Motor neuron (in vitro differentiated cells): Measurements from ENCODE around the gene TAF11L4. TPM values are rescaled to one million over a fixed set of nuclear protein-coding genes. Genes with fewer than 3 reads are reported as not detected.
"Not testable (repeated sequence)": the region's sequence is repeated elsewhere in the genome, so short reads cannot be mapped to it uniquely, and the experiment has no call there.

Source experiments
- ATAC-seq, 8 experiments: fragments of 200-7000 bp; cut with Tn5 transposase; replicated peaks in 6 of 8; 2 replicates each; pipeline ENCODE4 v1.8.0; 2021; ENCODE audit warnings: mild to moderate bottlenecking in 8 of 8, moderate library complexity in 8 of 8
- H3K27ac ChIP-seq, 2 donors: fragments of 250-450 bp; sonication (Bioruptor Pico); 2 replicates each; pipeline ENCODE4 v1.9.0; 2021; ENCODE audit warnings: antibody characterized with exemption in 2 of 2, mild to moderate bottlenecking in 2 of 2, moderate library complexity in 1 of 2
- H3K4me1 ChIP-seq, 2 donors: fragments of 250-450 bp; sonication (Bioruptor Pico); replicated peaks in 1 of 2; 2 replicates each; pipeline ENCODE4 v1.6.1; 2021; ENCODE audit warnings: antibody characterized with exemption in 2 of 2, mild to moderate bottlenecking in 2 of 2, moderate library complexity in 1 of 2
- H3K4me3 ChIP-seq, 5 donors: fragments of 250-450 bp; sonication (Bioruptor Pico); 2 replicates each; pipeline ENCODE4 v1.9.0; 2021; ENCODE audit warnings: antibody characterized with exemption in 5 of 5, mild to moderate bottlenecking in 5 of 5, moderate library complexity in 4 of 5
- WGBS, 10 experiments: fragments of 450-650 bp; shearing (Covaris generic); methylation state at CpG; one replicate each; pipeline ENCODE4 v1.0.0; 2022; 5-methylcytosine and 5-hydroxymethylcytosine counted together
- in situ Hi-C, 9 experiments: fragments of 400-800 bp; cut with MboI; loops; one replicate each; pipeline ENCODE4 v1.15.0; 2021; ENCODE audit warnings: low sequenced_read_pairs in 9 of 9, low pct_unique_long_range_greater_than_20kb in 2 of 9; ENCODE audit not compliant: unreplicated experiment in 9 of 9
- total RNA-seq, 8 experiments: library from RNA; unstranded; fragments of 300-600 nt; gene quantifications; 2 replicates each; pipeline versions ENCODE4 v1.2.3 to v1.2.4, GENCODE V29; 2022

TAF11L4 gene
- not detected for total RNA-seq

DNA sequence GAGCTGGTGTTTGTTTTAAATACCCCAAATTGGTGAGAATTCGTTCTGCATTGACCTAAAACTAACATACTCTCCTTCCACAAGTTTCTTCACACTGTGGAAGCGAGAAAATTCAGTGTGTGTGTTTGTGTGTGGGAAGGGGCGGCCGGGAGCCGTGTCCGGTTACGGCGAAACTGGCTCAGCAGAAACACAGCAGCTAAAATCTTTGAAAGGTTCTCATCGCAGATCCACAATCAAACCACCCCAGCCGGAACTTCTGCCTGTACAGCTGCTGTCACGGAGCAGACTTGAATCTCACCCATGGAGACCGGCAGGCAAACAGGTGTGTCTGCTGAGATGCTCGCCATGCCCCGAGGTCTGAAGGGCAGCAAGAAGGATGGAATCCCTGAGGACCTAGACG is at the start of gene TAF11L4:
Gene TAF11L4, plus strand, starts transcription at position 301 of the 400 bp plus-strand sequence.
- H3K27ac ChIP-seq, H3K4me1 ChIP-seq, in situ Hi-C loops, ATAC-seq, H3K4me3 ChIP-seq: not testable (repeated sequence)
- no CpG with 5 or more reads among the region's 15 CpGs for WGBS, 10 experiments

DNA sequence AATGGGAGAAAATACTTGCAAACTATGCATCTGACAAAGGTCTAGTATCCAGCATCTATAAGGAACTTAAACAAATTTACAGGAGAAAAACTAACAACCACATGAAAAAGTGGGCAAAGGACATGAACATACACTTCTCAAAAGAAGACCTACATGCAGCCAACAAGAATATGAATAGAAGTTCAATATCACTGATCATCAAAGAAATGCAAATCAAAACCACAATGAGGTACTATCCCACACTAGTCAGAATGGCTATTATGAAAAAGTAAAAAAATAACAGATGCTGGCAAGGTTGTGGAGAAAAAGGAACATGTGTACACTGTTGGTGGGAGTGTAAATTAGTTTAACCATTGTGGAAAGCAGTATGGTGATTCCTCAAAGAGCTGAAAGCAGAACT is 46.5 kb upstream of the TAF11L4 start:
- H3K4me1 ChIP-seq, H3K27ac ChIP-seq, ATAC-seq, H3K4me3 ChIP-seq, in situ Hi-C loops: not testable (repeated sequence)

GRCh38 chr5:17477043-17477442 is 44.6 kb upstream of the TAF11L4 start:
- Histone ChIP-seq H3K4me3 (no peak overlapping the region), H3K27ac (no peak overlapping the region)
- 10 to 83% (median 51%) methylated on average over 1 to 3 of the region's 3 CpGs; no CpG with 5 or more reads in 1 of the 10 experiments for WGBS, 10 experiments

GRCh38 chr5:17477573-17478265 is 43.9 kb upstream of the TAF11L4 start:
- in situ Hi-C loops, result no loop called here
- peak in 5 of 8 experiments; percentile 28 to 78 (median 63) for ATAC-seq

More at GRCh38 chr5:17477043-17477442, 44.6 kb upstream of the TAF11L4 start:
- no peak for ATAC-seq
- in situ Hi-C loops, result no loop called here
- peaks cover 5 to 10% of the 10 kb centered on the region in 2 donors for H3K4me1 ChIP-seq

DNA sequence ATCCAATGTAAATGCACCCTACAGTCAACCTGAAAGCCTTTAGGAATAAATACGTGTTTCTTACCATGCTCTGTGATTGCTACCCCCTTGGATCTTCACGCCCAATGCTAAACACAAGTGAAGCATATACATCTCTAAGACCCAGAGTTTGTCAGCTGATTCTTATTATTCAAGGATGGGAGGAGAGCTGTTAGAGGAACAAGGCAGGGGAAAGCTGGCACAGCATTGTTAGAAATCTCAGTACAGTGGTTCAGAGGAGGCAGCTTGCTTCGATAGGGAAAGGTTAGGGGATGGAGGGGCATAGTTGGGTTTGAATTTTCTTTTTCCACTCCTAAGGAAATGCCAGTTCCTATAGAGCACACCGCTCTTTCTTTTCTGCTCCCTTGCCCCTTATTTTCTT is 40.2 kb upstream of the TAF11L4 start:
- H3K4me3 ChIP-seq, result no peak overlapping the region
- peak overlapping the region in 1 of 2 donors; percentile 39 for H3K27ac ChIP-seq
- peak in 6 of 8 experiments; percentile 34 to 83 (median 64) for ATAC-seq
- H3K4me1 ChIP-seq, result peaks cover 5 to 24% of the 10 kb centered on the region in 2 donors
- WGBS, 10 experiments, result 17 to 100% (median 42%) methylated on average over 1 to 4 of the region's 4 CpGs; no CpG with 5 or more reads in 1 of the 10 experiments
- in situ Hi-C loops, result no loop called here

More at GRCh38 chr5:17477573-17478265, 43.9 kb upstream of the TAF11L4 start:
- H3K4me1 ChIP-seq, result peaks cover 5 to 17% of the 10 kb centered on the region in 2 donors
- WGBS, 10 experiments, result 37 to 100% (median 71%) methylated on average over 2 to 7 of the region's 7 CpGs; no CpG with 5 or more reads in 2 of the 10 experiments
- H3K4me3 ChIP-seq, result no peak overlapping the region
- H3K27ac ChIP-seq, result no peak overlapping the region

GRCh38 chr5:17482790-17483189 is 38.8 kb upstream of the TAF11L4 start:
- H3K27ac ChIP-seq, result peak overlapping the region in 1 of 2 donors; percentile 55
- ATAC-seq, result peak in 5 of 8 experiments; percentile 82 to 94 (median 88)
- WGBS, 10 experiments, result 0 to 85% (median 40%) methylated on average over 2 of the region's 2 CpGs; no CpG with 5 or more reads in 5 of the 10 experiments
- in situ Hi-C loops, result no loop called here
- no peak overlapping the region for H3K4me3 ChIP-seq
- peaks cover 5 to 24% of the 10 kb centered on the region in 2 donors for H3K4me1 ChIP-seq

GRCh38 chr5:17486464-17487173 is 35.0 kb upstream of the TAF11L4 start:
- 42 to 100% (median 83%) methylated on average over 1 to 4 of the region's 10 CpGs; no CpG with 5 or more reads in 2 of the 10 experiments for WGBS, 10 experiments
- H3K27ac ChIP-seq, ATAC-seq, H3K4me3 ChIP-seq, in situ Hi-C loops: not testable (repeated sequence)
- H3K4me1 ChIP-seq, result peaks cover 0 to 18% of the 10 kb centered on the region in 2 donors

DNA sequence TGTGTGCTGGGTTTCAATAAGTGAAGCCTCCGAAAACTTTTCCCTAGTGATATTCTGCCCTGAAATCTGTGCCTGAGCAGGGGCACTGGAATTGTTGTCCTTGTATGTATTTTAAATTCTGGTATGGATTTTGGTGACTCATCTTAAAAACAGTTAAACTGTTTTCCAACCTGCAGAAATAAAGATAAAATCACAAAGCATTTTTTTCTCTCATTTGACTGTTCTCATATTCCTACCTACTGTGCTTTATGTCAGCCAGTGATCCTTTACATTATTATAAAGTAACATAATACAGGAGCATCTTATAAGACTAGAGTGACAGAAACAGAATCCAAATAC is 34.5 kb upstream of the TAF11L4 start:
- Histone ChIP-seq H3K27ac (no peak overlapping the region), H3K4me1 (peaks cover 0 to 13% of the 10 kb centered on the region in 2 donors), H3K4me3 (no peak overlapping the region)
- in situ Hi-C loops, result no loop called here
- no peak for ATAC-seq
- 50 to 100% (median 100%) methylated on average over 1 of the region's 1 CpG; no CpG with 5 or more reads in 5 of the 10 experiments for WGBS, 10 experiments

GRCh38 chr5:17491257-17491656 is 30.3 kb upstream of the TAF11L4 start:
- in situ Hi-C loops, ATAC-seq, H3K4me1 ChIP-seq, H3K4me3 ChIP-seq, H3K27ac ChIP-seq: not testable (repeated sequence)
- 60 to 100% (median 86%) methylated on average over 1 to 4 of the region's 23 CpGs; no CpG with 5 or more reads in 7 of the 10 experiments for WGBS, 10 experiments

DNA sequence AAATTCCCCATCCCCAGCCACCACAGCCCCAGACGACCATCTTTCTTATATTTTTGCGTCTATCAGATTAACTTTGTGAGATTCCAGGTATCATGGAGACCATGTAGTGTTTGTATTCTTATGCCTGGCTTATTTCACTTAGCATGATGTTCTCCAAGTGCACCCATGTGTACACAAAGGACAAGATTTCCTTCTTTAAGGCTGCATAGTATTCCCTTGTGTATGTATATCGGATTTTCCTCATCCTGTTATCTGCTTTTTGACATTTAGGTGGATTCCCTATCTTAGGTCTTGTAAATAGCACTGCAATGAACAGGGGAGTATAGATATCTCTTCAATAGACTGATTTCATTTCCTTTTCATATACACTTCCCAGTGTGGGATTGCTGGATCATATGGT is 28.8 kb upstream of the TAF11L4 start:
- WGBS, 10 experiments, result 0 to 96% (median 64%) methylated on average over 2 to 3 of the region's 3 CpGs; no CpG with 5 or more reads in 4 of the 10 experiments

GRCh38 chr5:17497446-17497845 is 24.2 kb upstream of the TAF11L4 start:
- in situ Hi-C loops, result no loop called here
- no peak overlapping the region for H3K4me3 ChIP-seq
- H3K4me1 ChIP-seq, result no peaks in the 10 kb centered on the region
- no peak overlapping the region for H3K27ac ChIP-seq
- 7 to 93% (median 68%) methylated on average over 1 to 3 of the region's 4 CpGs; no CpG with 5 or more reads in 2 of the 10 experiments for WGBS, 10 experiments
- no peak for ATAC-seq

More for the DNA sequence above, 28.8 kb upstream of the TAF11L4 start:
- Histone ChIP-seq H3K4me1 (no peaks in the 10 kb centered on the region), H3K27ac (no peak overlapping the region), H3K4me3 (no peak overlapping the region)
- ATAC-seq, result no peak
- in situ Hi-C loops, result no loop called here

- H3K4me1 ChIP-seq, H3K4me3 ChIP-seq, H3K27ac ChIP-seq, ATAC-seq, in situ Hi-C loops: not testable (repeated sequence)
- WGBS, 10 experiments, result 0 to 90% (median 49%) methylated on average over 1 to 6 of the region's 8 CpGs; no CpG with 5 or more reads in 4 of the 10 experiments
Observed at GRCh38 chr5:17497931-17498330, 23.7 kb upstream of the TAF11L4 start, which contains the start of gene TAF11L2. Gene TAF11L2 (plus strand): TSS chr5:17498231.

GRCh38 chr5:17511775-17512325 is 9.8 kb upstream of the TAF11L4 start:
- H3K4me1 ChIP-seq, result no peaks in the 10 kb centered on the region
- H3K27ac ChIP-seq, result no peak overlapping the region
- in situ Hi-C loops, result no loop called here
- H3K4me3 ChIP-seq, result no peak overlapping the region
- WGBS, 10 experiments, result 0 to 100% (median 97%) methylated on average over 1 to 12 of the region's 17 CpGs; no CpG with 5 or more reads in 3 of the 10 experiments
- ATAC-seq, result no peak
